ENCODE data around the gene RHBDF2.

GRCh38 chr17:76499267-76499667 is 2.0 kb downstream of the RHBDF2 start:
- TF ChIP-seq CTCF (optimal IDR thresholded peaks at IDR 0.05 in 1 of 3, IDR thresholded peaks at IDR 0.05 in 1 of 3, conservative IDR thresholded peaks at IDR 0.05 in 1 of 3; ENCODE audit: extremely low read depth in 1 of 3, insufficient read depth in 2 of 3, low read length in 3 of 3) = no peak
- no peak for TF ChIP-seq EZH2 (IDR thresholded peaks at IDR 0.05; ENCODE audit: low read length)

All from keratinocyte (primary cell).